GM18867 (cell line): ENCODE measurements around the gene HEXIM2.
A peak's percentile ranks its signal among the peaks of the same experiment; 100 is the strongest.

Experiments used
- ATAC-seq: cut with Tn5 transposase; IDR thresholded peaks from one replicate; pipeline ENCODE4 v1.9.1; 2021; ENCODE audit warnings: mild to moderate bottlenecking, moderate library complexity; ENCODE audit not compliant: unreplicated experiment

HEXIM2 gene

DNA sequence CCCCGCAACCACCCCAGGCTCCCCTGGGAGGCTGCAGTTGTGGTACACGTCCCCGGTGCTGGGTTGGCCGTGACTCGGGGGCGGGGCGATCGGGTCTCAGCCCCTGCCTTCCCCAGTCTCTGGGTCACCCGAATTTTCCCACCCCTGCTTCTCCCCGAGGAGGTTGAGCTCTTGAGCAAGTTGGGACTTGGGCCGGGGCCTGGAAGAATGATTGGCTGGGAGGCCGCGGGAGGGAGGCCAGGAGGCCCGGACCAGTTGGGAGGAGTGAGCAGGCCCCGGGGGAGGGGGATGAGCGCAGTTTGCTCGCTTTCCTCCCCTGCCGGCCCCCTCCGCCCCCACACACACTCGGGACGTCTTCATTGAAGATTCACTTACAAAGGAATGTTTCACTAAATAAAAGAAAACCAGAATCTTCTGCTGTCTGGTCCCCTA lies 17.9 kb upstream of the HEXIM2 start:
- ATAC-seq: no peak

DNA sequence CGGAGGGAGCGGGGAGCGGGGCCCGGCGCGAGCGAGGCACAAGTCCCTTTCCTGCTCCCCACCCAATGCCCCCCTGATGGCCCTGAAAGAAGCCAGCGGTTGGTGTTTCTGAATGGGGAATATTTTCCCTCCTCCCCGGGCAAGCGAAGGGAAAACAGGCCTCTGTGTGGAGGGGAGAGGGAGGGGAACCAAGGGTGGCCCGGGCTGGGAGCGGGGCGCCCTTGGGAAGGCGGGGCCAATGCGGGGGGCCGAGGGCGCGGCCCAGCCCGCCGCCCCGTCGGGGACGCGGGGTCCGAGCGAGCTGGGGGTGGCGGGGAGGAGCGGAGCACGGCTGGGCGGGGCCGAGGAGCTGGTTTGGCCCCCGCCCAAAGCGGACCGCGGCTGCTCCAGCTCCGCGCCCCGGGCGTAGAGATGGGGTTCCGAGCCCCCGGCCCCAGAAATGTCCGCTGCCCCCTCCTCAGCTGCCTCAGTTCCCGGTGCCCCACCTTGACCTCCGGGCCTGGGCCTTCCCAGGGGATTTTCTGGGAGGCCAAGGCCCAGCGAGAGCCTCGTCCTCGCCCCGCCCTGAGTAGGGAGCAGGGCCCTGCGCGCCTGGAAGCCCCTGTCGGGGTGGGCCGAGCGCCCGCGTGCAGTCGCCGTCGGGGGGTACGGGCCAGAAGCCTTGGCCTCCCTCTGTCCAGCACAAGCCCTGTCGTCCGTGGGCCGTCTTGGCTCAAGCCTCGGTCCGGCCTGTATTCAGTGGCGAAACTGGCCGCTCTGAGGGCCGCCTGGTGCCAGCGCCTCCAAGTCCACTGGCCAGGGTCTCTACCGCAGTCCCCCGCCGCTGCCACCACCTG lies 17.3 kb upstream of the HEXIM2 start:
- no peak for ATAC-seq

DNA sequence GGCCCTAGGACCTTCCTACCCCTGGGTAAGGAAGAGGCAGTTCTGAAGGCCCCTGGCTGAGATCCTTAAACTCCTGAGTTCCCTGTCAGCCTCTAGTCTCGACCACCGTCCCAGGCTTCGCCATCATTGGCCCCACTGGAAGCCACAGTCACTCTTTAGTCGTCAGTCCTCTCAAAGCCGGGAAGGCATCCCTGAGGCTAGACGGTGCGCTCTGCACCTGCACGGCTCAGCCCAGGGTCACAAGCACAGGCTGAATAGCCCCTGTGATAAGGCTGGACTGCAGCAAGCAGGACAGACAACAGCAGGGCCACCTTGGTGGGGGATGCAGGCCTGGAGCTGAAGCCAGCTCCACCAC lies 16.7 kb upstream of the HEXIM2 start:
- ATAC-seq: no peak

DNA sequence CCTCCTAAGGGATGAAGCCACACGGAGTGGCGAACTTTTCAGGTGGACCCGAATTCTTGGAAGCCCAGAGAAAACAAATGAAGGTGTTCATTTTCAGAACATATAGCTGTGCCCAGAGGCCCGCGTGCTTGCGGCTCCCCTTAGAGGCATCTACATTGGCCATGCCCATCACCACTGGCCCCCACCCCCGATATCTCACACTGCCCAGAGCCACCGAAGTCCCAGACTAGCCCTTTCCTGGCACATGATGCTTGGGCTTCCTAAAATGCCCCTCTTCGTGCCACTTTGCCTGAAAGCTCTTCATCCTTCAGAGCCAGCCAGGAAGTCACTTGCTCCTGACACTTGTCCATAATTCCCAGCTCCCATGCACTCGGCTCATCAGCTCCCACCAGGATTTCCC lies 15.5 kb upstream of the HEXIM2 start:
- no peak for ATAC-seq

DNA sequence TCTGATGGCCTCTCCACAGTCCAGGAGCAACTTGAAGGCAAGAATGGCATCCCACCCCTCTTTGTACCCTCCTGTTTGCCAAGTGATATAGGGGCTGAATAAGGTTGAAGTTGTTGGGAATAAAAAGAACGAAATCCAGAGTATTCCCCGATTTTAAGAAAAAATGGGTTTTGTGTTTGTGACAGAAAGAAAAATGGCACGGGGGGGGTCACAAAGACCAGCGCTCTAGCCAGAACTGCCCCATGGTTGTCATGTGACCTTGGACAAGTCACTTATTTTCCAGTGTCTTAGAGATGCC lies 15.1 kb upstream of the HEXIM2 start:
- no peak for ATAC-seq

DNA sequence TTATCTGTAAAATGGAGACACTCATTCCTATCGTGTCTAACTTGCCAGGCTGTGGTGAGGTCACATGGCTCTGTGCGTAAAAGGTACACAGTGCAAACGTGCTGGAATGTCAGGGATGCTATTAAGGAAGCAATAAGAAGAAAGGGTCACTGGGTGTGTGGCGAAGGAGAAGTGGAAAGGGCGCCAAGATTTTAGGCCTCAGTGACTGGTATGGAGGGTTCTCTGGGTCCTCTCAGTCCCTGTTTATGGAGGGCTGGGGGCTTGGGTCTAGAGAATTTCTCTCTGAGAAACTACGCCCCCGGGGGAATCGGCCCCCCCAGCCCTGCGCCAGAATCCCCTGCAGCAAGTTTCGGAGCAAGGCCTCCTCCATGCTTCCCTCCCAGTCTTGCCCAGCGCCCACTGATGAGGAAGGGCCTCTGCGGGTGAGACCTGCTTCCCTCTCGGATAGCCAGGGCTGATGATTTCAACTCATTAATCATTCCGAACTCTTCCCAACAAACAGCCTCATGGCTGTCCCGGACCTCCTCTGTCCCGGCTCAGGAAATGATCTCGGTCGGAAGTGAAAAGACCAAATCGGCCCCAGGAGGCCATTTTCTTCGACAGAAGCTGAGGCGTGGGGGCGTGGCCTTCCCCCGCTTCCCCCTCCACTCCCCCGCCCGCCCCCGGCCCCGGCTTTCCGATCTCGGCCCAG lies 14.6 kb upstream of the HEXIM2 start:
- no peak for ATAC-seq

DNA sequence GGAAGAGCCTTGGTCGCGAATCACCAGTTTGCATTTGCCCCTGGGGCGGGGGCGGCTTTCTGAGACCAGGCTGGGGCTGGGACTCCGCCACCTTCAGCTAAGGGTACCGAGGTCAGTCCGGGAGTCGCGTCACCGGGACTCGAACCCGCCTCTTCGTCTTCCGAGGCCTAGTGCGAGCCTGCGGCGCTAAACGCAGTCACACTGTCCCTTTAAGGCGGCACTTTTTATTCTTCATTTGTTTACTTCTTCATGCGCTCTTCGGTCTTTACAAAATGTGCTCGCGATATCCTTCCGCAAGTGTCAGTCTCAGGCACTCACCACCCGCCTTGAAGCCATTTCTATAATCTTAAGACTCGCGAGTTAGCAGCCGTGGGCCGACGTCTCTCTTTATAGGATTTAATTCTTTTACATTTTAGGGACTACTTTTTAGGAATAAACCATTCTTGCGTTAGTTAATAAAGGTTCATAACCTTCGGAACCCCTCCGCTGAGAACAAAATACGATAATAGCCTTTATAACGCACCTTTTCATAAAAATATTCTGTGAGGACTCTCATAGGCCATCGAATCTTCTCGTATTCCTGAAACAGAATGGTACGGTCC lies 14.0 kb upstream of the HEXIM2 start:
- no peak for ATAC-seq

DNA sequence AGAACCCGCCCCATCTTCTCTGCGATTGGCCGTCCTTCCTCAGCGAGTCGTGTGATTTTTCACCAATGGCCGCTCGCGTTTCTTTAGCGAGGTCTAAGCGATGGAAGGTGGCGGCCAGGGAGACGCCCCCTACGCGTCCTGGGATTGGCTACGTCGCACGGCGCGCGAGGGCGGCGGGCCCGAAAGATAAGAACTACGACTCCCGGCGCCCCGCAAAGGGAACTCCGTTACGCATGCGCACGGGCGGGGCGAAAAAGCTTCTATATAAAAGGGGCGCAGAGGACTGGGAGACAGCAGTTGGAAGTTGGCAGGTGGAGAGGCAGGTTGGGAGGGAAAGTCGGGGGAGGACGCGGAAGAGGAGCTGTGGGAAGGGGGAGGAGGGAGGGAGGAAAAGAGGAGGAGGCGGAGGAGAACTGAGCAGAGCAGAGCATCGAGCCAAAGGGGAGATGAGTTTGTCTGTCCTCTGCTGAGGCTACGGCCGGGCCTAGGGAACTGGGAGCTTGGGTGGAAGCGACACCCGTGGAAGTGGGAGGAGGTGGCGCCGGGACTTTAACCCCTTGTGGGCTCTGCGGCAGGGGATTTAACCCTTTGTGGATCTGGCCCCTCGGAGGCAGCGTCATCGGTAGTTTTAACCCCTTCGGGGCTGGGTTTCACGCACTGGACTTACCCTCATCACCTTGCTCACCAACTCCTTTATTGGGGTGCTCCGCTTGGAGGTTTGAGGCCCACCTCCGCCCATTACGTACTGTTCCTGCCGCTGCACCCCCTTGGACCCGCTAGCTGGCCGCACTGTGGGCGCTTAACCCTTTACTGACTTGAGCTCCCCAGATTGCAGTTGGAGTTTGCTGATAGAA lies 13.3 kb upstream of the HEXIM2 start, which contains the start of gene HEXIM1:
Gene HEXIM1, plus strand, starts transcription at position 293 of the 854 bp plus-strand sequence. CDS start 716 bp downstream, outside the sequence.
- ATAC-seq: peak; percentile 69

DNA sequence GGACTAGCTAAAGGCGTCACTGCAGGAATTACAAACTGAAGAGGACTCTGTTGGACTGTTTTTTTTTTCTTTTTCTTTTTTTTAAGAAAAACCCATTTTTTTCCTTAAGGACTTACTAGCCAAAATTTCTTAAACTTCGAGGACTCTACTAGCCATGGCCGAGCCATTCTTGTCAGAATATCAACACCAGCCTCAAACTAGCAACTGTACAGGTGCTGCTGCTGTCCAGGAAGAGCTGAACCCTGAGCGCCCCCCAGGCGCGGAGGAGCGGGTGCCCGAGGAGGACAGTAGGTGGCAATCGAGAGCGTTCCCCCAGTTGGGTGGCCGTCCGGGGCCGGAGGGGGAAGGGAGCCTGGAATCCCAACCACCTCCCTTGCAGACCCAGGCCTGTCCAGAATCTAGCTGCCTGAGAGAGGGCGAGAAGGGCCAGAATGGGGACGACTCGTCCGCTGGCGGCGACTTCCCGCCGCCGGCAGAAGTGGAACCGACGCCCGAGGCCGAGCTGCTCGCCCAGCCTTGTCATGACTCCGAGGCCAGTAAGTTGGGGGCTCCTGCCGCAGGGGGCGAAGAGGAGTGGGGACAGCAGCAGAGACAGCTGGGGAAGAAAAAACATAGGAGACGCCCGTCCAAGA lies 12.5 kb upstream of the HEXIM2 start:
- ATAC-seq: no peak

DNA sequence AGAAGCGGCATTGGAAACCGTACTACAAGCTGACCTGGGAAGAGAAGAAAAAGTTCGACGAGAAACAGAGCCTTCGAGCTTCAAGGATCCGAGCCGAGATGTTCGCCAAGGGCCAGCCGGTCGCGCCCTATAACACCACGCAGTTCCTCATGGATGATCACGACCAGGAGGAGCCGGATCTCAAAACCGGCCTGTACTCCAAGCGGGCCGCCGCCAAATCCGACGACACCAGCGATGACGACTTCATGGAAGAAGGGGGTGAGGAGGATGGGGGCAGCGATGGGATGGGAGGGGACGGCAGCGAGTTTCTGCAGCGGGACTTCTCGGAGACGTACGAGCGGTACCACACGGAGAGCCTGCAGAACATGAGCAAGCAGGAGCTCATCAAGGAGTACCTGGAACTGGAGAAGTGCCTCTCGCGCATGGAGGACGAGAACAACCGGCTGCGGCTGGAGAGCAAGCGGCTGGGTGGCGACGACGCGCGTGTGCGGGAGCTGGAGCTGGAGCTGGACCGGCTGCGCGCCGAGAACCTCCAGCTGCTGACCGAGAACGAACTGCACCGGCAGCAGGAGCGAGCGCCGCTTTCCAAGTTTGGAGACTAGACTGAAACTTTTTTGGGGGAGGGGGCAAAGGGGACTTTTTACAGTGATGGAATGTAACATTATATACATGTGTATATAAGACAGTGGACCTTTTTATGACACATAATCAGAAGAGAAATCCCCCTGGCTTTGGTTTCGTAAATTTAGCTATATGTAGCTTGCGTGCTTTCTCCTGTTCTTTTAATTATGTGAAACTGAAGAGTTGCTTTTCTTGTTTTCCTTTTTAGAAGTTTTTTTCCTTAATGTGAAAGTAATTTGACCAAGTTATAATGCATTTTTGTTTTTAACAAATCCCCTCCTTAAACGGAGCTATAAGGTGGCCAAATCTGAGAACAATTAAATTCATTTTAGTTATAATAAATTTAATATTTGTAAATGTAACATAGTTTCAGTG lies 11.7 kb upstream of the HEXIM2 start:
- ATAC-seq: no peak

DNA sequence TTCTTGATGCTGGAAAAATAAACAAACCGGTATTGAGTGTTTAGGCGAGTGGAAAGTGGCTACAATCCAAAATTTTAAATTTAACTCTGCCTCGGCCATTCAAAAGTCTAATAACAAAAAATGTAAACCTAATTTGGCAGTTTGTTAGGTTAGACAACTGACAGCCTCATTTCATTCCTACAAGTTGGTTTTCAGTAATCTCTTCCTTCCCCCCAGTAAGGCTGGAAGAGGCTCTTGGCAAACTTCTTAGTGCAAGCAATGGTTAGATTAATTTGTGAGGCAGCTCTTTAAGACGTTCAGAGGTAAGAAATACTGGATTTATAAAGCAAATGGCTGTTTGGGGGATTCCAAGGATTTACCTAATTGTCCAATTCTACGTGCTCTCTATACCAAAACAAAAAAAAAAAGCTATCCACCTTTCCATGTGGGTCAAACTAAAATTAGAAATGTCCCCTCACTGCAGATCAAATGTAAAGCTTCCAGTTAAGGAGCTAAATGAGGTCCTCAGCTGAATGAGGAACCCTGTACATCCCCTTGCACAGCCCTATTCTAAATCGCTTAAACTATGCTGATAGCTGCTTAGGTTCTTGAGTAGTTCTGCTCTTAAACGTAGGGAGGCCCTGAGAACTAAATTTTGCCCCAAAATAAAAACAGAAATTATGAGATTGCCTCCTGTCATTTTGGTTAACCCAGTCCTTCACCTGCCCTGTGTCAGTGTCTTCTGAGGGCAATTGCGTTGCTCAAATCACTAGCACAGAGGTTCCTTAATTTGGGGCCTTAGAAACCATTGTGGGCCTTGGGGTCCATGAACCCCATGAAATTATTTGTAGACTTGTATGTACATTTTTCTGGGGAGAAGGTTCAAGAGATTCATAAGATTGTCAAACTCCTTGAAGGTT lies 10.5 kb upstream of the HEXIM2 start:
- ATAC-seq: no peak

DNA sequence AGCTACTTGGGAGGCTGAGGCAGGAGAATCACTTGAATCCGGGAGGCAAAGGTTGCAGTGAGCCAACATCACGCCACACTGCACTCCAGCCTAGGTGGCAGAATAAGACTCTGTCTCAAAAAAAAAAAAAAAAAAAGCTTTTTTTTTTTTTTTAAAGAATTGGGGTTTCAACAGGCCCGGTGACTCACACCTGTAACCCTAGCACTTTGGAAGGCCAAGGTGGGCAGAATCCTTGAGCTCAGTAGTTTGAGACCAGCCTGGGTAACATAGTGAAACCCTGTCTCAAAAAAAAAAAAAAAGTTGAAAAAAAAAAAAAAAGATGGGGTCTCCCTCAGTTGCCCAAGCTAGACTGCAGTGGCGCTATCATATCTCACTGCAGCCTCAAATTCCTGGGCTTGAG lies 6.6 kb upstream of the HEXIM2 start:
- ATAC-seq: no peak

DNA sequence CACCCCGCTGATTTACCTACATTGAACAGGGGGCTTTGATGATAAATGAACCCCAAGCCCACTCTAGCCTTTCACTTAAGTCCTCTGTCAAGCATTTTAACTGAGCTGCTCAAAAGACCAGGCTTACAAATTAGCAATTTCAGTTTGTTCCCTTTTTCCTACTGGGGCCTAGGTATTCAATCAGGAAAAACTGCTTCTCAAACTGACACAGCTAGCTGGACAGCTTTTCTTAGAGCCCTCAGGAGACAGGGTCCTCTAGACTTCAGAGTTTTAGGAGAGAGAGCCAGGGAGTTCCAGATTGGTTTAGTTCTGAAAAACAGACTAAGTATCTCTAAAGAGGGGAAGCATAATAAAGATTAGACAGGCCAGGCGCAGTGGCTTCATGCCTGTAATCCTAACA lies 6.2 kb upstream of the HEXIM2 start:
- ATAC-seq: no peak

DNA sequence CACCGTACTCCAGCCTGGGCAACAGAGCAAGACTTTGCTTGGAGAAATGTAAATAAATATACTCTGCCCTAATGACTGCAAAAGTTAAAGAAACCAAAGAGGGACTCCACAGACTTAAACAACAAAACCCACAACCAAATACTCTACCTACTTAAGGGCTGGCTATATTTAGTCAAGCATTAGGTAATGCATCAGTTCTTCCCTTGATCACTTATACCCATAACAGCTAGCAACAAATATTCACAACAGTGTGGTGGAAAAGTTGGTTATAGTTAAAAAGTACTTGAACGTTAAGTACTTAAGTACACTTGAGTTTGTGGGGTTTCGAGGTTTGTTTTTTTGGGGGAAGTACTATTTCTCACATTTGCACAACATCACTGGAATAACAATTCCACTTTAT lies 5.4 kb upstream of the HEXIM2 start:
- ATAC-seq: no peak

DNA sequence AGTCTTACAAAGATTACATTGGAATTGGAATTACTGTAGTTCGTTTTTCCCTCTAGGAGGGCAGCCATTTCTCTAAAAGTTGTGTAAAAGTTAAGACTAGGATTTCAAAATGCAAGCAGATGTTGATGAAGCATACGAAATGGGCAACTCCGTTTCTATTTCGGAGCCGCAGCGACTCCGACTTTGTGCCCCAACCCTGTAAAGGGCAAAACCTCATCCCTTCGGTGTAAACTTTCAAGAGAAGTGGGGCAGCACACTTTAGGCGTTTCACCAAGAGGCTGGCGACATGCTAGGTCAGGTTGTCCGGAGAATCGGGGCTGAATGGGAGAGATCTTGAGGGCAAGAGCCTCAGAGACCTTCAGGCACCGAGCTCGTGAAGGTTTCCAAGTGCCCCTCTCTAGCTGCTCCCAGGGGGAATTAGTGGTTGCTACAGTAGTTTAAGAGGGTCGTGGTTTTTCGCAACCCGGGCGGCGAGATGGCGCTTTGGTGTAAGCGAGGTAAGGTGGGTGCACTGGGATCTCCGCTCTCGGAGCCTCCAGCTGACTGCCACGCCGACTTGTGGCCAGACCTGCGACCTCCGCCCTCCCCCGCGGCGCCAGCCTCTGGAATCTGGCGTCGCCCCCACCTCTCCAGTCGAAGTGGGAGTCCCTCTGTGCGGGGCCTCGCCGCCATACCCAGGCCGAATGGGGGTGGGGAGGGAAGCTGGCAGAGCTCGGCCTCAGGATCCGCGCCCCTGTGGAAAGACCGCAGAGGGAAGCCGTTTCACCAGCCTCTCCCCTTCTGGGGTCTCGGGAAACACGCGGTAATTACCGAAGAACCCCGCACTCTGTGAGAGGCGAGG lies 1.0 kb upstream of the HEXIM2 start:
- ATAC-seq: peak; percentile 10

DNA sequence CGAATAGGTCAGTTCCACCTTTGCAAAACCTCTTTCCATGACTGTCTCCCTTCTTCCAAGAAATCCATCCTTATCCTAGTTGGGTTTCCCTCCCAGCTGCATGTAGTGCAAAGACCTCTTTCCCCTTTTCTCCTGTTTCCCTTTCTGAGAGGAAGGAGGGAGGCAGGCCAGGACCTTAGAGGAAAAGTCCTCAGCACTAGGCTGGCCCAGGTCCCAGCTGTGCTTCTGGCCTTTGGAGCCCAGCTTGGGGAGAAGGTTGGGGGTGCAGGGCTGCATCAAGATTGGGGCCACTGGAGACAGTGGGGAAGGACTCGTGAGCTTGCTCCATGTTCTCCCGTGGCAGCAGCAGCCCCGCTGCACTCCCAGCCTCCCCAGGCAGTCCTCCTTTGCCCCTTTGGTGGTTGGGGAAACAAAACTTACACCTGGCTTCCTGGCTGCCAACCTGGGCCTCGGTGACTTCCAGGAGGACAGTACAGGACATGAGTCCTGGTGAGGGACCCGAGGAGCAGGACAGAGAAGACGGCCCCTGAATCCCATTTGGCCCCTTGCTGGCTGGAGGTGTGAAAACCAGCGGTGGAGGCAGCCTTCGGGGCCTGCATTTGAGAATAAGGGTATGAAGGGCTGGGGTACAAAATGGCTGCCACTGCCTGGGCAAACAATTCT lies 481 bp downstream of the HEXIM2 start:
- ATAC-seq: no peak

DNA sequence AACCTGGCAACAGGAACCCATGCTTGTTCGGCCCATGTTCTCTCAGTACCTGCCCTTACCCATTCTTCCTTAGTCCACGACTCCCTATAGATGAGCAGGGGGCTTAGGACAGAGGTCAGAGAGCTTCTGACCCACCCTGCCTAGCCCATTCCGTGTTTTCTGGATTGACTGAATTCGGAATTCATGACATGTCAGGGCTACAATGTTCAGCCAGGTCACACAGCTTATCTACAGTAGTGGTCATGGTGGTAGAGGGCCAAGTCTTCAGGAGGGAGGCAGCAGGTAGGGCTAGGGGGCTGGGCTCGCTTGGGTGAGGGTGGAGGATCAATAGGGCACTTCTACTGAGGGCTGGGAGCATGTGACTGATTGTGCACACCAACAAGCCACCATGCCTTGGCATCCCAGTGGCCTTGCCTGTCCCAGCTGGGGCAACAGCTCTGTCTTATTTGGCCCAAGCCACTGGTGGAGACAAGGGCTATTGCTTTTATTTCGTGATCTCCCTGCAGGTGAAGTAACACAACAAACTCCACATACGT lies 3.1 kb downstream of the HEXIM2 start:
- no peak for ATAC-seq
